Kidney (tissue), 14 donors: ENCODE measurements around the gene IGLL5. TPM values are rescaled to one million over a fixed set of nuclear protein-coding genes. Genes with fewer than 3 reads are reported as not detected.

Source experiments
- DNase-seq, 5 donors: peaks; one replicate each; pipeline ENCODE4 v3.0.0-alpha.2; 2013 to 2020
- FAIRE-seq: peaks from 2 replicates; lab custom pipeline; 2012; peaks lifted over from hg19 to GRCh38; lab: Jason Lieb, UNC
- H3K27ac ChIP-seq, 2 donors: one replicate each; pipeline ENCODE4 v1.7.0; 2013; ENCODE audit warnings: low read depth in 2 of 2, low read length in 2 of 2, inconsistent platforms in 1 of 2
- H3K27me3 ChIP-seq: one replicate; pipeline ENCODE4 v1.7.1; 2013; ENCODE audit warnings: low read length, inconsistent platforms; ENCODE audit not compliant: control insufficient read depth, insufficient read depth
- H3K36me3 ChIP-seq, 3 donors: one replicate each; pipeline versions ENCODE4 v1.7.0 to v1.7.1; 2013; ENCODE audit warnings: low read length in 3 of 3, control low read depth in 1 of 3, inconsistent platforms in 1 of 3; ENCODE audit not compliant: insufficient read depth in 3 of 3, control insufficient read depth in 2 of 3
- H3K4me1 ChIP-seq, 3 donors: one replicate each; pipeline versions ENCODE4 v1.7.0 to v1.7.1; 2013; ENCODE audit warnings: low read length in 3 of 3, inconsistent platforms in 1 of 3, low read depth in 1 of 3; ENCODE audit not compliant: control insufficient read depth in 2 of 3, insufficient read depth in 2 of 3
- H3K4me3 ChIP-seq, 3 donors: one replicate each; pipeline versions ENCODE4 v1.7.0 to v1.8.1; 2013; ENCODE audit warnings: low read length in 3 of 3, control low read depth in 1 of 3, inconsistent platforms in 1 of 3
- H3K9ac ChIP-seq, 3 donors: one replicate each; pipeline versions ENCODE4 v1.7.0 to v1.7.1; 2013; ENCODE audit warnings: low read length in 3 of 3, control low read depth in 1 of 3, inconsistent platforms in 1 of 3
- H3K9me3 ChIP-seq, 3 donors: one replicate each; pipeline versions ENCODE4 v1.7.0 to v1.7.1; 2013; ENCODE audit warnings: low read length in 3 of 3, control low read depth in 1 of 3, inconsistent platforms in 1 of 3; ENCODE audit not compliant: control insufficient read depth in 2 of 3, insufficient read depth in 1 of 3
- intact Hi-C: fragments of 100-400 bp; cut with DNase I; formaldehyde crosslinking; loops from one replicate; pipeline ENCODE4 v1.11.1; 2022
- polyA plus RNA-seq: library from polyadenylated mRNA; stranded (reverse); fragments of 350-450 nt; fragmentation: Illumina TruSeq; extraction: RNeasy Lipid Tissue Mini Kit (QIAGEN cat#74804); gene quantifications from one replicate; pipeline ENCODE4 v1.2.3, GENCODE V29; 2014; ENCODE audit warnings: low read depth, low replicate concordance; ENCODE audit not compliant: insufficient read depth
- total RNA-seq: library from RNA; stranded (reverse); fragmentation: NEBNext Ultra II Directional; extraction: Animal tissue kit (Norgen Biotek cat#: 25700); gene quantifications from one replicate; pipeline ENCODE4 v1.2.1, GENCODE V29; 2021
- TF ChIP-seq, protein P1 (sequence below): IDR thresholded peaks from 3 replicates; pipeline ENCODE4 v1.5.1; 2012; ENCODE audit warnings: mild to moderate bottlenecking, moderate library complexity, borderline replicate concordance; ENCODE audit not compliant: insufficient read depth; ENCODE audit errors: extremely low read depth
- donor health status: control.
- donor health status: control.
- donor health status: control.
- donor health status: control.
- donor health status: control.
- donor health status: DM: yes; HTN: yes; CAD: no.
- donor health status: Normal renal cell carcinoma (clear cell type).

IGLL5 gene
- total and polyA plus RNA-seq, 2 donors from 2014 or later, result 1.9 to 103 TPM

DNA sequence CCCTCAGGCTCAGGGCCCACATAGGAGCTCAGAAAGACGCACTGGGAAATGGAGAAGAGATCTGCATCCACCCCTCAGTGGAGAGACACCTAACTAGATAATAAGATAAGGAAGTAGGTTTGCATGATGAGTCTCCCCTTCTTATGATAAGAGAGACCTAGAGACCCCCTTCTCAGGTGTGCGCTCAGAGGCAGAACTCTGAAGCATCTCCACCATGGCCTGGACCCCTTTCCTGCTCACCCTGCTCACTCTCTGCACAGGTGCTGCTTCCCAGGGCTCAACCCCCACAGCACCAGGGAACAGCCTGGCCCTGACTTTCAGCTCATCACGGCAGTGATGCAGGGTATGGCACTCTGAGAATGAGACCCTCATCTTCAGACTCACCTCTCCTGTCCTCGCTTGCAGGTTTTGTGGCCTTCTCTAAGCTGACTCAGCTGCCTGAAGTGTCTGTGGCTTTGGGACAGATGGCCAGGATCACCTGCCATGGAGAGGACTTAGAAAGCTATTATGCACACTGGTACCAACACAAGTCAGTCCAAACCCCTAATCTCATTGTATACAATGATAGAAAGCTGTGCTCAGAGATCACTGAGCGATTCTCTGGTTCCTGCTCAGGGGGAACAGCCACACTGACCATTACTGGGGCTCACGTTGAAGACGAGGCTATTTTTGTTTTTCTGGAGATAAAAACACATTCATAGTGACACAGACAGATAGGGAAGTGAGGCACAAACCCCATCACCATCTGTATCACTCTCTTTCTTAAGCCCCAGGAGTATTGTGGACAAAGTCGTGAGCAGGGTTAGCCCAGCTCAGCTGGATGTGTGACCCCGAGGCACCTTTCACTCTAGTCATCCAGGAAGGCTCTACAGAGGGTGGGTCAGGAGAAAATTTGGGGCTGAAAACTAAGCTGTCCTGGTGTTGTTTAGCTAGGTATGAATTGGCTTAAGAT is 29.7 kb upstream of the IGLL5 start:
- H3K4me3 ChIP-seq, result no peak overlapping the region
- FAIRE-seq (no peak), DNase-seq (no peak)
- peaks cover 0 to under 1% (median 0%) of the 10 kb centered on the region in 3 donors for H3K4me1 ChIP-seq
- no peak overlapping the region for H3K9ac ChIP-seq
- TF ChIP-seq, protein P1, sequence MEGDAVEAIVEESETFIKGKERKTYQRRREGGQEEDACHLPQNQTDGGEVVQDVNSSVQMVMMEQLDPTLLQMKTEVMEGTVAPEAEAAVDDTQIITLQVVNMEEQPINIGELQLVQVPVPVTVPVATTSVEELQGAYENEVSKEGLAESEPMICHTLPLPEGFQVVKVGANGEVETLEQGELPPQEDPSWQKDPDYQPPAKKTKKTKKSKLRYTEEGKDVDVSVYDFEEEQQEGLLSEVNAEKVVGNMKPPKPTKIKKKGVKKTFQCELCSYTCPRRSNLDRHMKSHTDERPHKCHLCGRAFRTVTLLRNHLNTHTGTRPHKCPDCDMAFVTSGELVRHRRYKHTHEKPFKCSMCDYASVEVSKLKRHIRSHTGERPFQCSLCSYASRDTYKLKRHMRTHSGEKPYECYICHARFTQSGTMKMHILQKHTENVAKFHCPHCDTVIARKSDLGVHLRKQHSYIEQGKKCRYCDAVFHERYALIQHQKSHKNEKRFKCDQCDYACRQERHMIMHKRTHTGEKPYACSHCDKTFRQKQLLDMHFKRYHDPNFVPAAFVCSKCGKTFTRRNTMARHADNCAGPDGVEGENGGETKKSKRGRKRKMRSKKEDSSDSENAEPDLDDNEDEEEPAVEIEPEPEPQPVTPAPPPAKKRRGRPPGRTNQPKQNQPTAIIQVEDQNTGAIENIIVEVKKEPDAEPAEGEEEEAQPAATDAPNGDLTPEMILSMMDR, result no peak
- H3K36me3 ChIP-seq, result no peaks in the 10 kb centered on the region
- intact Hi-C loops, result no loop called here
- H3K27ac ChIP-seq, result no peak overlapping the region
- H3K9me3 ChIP-seq, result no peaks in the 10 kb centered on the region
- H3K27me3 ChIP-seq, result no peaks in the 10 kb centered on the region

DNA sequence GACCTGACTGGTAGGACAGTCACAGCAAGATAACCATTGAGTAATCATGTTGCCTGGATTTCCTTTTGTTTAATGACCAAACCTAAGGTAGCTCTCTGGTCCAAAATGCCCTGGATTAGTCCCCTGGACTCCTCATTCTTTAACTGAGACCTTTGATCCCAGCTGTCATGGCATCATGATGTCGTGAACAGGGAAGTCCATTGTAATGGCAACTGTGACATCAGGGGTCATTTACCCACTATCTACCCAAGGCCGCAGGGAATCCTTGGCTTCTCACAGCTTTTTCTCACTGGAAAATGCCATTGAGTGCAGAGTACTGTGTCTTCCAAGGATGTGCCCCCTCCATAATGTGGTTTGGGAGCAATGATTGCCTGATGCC is 29.1 kb upstream of the IGLL5 start:
- Histone ChIP-seq H3K9me3 (no peaks in the 10 kb centered on the region), H3K4me1 (peaks cover 0 to 6% (median 0%) of the 10 kb centered on the region in 3 donors), H3K27me3 (no peaks in the 10 kb centered on the region), H3K4me3 (no peak overlapping the region), H3K27ac (no peak overlapping the region), H3K36me3 (no peaks in the 10 kb centered on the region), H3K9ac (no peak overlapping the region)
- no peak for FAIRE-seq
- no peak for DNase-seq
- intact Hi-C loops, result no loop called here
- TF ChIP-seq, protein P1, result no peak

DNA sequence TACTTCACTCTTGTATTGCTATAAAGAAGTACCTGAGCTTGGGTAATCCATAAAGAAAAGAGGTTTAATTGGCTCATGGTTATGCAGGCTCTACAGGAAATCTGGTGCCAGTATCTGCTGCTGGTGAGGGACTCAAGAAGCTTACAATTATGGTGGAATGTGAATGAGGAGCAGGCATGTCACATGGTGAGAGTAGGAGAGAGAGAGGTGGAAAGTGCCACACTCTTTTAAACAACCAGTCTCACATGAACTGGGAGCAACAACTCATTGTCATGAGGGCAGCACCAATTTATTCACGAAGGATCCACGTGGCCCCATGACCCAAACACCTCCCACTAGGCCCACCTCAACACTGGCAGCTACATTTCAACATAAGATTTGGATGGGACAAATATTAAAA is 24.6 kb upstream of the IGLL5 start:
- intact Hi-C loops, result no loop called here
- H3K9me3 ChIP-seq, result no peaks in the 10 kb centered on the region
- no peak overlapping the region for H3K9ac ChIP-seq
- no peaks in the 10 kb centered on the region for H3K36me3 ChIP-seq
- H3K27me3 ChIP-seq, result no peaks in the 10 kb centered on the region
- no peak overlapping the region for H3K4me3 ChIP-seq
- TF ChIP-seq, protein P1, result no peak
- H3K27ac ChIP-seq, result no peak overlapping the region
- DNase-seq, result no peak
- H3K4me1 ChIP-seq, result peaks cover 0 to 6% (median 0%) of the 10 kb centered on the region in 3 donors
- no peak for FAIRE-seq
